HG03565 (cell line): ENCODE data around the gene C1QTNF8.

ENCODE experiments used
- ATAC-seq: cut with Tn5 transposase; IDR thresholded peaks from one replicate; pipeline ENCODE4 v1.9.1; 2021; ENCODE audit warnings: mild to moderate bottlenecking, moderate library complexity; ENCODE audit not compliant: unreplicated experiment

C1QTNF8 gene

GRCh38 chr16:1109648-1110047, 13.6 kb upstream of the C1QTNF8 start:
- no peak for ATAC-seq

- ATAC-seq = no peak
Observed at GRCh38 chr16:1108299-1109252, 12.5 kb upstream of the C1QTNF8 start.

DNA sequence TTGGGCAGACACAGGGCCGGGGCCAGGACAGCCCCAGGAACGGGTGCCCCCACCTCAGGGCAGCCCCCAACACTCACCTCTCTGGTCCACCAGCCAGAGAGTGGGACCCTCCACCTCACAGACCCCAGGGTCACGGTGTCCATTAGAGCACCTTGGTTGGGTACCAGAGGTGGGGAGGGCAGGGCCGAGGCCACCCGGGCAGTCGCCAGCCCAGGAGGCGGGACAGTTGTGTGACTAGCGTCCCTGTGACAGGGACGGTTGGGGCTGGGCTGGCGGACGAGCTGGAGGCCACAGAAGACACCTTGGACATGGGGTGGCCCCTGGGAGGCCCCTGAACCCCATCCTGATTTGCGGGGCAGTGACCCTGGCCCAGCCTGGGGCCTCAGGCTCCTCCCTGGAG, 11.7 kb upstream of the C1QTNF8 start:
- no peak for ATAC-seq

- no peak for ATAC-seq
Observed at GRCh38 chr16:1107141-1107540, 11.1 kb upstream of the C1QTNF8 start.

- ATAC-seq = no peak
Observed at GRCh38 chr16:1106659-1107058, 10.6 kb upstream of the C1QTNF8 start.

GRCh38 chr16:1105888-1106620, 10.0 kb upstream of the C1QTNF8 start:
- no peak for ATAC-seq

DNA sequence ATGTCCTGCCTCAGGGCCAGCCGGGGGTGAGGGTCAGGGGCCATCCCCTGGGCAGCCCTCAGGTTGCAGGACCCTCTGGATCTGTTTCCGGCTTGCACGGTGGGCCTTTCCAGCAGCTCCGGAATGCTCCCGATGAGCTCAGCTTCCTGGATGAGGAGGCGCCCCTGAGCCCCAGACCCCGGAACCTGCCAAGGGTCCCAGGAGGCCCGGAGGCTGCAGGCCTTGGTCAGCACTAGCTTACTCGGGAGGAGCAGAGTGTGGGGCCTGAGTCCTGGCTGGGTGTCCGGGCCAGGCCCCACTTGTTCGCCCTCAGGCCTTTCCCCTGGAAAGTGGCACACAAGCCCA, 7.6 kb upstream of the C1QTNF8 start:
- no peak for ATAC-seq

- ATAC-seq = no peak
Observed at GRCh38 chr16:1102921-1103635, 7.0 kb upstream of the C1QTNF8 start.

DNA sequence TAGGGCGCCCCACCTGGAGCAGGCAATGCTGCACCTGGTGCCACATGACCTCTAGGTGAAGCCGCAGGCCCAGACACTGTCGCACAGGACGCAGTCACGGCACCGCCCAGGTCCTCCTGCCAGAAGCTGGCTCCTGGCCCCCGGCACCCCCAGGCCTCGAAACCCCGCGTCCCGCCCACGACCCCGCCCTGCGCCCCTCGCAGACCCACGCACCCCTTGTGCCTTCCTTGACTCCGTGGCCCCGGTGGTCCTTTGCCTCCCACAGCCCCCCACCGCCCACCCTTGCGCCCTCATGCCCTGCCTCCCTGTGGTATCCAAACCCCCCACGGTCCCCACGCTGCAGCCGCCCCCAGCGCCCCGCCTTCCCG, 6.3 kb upstream of the C1QTNF8 start:
- ATAC-seq = no peak

DNA sequence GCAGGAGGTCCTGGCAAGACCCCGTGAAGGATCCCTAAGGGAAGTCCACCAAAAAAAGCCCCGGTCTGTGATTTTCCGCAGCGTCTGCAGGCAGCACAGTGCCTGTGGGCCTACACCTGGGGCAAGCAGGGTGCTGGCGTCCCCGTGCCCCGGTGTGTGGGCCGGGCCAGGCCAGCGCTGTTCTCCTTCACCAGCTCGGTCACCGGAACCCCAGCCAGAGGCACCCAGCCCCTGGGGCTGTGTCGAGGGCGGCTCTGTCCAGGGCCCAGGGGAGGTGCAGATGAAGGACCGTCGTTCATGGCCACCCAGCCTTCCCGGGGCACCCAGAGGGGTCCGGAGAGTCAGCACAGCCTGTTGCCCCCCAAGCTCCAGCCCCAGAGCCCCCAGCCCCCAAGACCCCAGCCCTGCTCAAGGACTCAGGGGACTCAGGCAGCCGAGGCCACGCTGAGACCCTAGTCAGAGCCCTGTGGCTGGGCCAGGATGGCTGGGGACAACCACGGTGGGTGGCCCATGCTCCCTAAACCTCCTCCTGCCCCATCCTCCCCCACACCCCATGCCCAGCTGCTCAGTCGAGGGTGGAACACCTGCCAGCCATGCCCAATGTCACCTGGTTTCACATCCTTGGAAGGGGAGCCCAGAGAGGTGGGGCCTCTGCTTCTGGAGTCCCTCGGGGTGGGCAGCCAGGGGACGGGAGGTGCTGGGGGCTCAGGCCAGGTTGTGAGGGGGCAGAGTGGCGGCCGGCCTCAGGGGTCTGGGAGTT, 5.7 kb upstream of the C1QTNF8 start:
- ATAC-seq = no peak

DNA sequence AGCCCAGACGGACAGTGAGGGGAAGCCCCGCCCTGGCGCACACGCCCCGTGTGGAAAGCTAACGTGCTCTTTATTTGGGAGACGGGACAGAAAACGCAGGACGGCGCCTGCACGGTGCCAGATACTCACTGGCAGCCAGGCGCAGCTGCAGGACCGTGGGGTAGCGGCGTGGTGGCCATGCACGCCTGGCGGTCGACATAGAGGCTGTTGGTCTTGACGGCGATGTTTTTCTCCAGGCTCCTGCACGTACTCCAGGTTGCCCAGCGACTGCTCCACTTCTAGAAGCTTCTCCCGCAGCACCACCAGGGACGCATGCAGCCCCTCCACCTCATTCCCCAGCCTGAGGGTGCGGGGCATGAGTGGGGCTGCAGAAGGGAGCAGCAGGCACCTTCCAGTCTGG, 5.1 kb upstream of the C1QTNF8 start:
- ATAC-seq = no peak

DNA sequence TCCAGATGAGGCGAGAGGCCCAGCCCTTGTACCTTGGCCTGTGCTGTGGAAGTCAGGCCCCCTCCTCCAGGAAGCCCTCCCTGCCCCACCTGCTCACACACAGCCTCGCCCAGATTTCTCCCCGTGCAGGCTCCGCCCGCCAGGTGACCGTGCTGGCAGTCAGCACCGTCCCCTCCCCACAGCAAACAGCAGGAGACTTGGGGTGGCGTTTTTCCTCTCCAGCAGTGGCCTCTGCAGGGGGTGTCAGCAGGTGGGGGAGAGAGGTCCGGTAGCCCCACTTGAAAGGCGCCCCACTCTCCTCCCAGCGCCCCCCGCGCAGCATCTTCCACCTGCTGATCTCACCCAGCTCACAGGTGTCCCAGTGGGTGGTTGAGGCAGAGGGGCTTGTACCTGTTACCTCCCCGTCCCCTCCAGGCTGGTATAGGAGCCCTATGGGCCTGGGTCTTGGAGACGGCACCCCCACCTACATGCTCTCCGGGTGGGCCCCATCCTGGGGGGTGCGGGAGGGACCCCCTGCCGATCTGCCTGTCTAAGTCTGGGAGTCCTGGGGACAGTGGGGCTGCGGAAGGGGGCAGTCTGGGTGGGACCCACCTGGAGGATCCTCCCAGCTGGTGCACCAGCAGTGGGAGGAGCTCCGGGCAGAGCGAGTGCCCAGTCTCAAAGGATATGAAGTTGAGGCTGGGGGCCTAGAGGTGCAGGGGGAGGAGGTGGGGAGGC, 4.2 kb upstream of the C1QTNF8 start:
- ATAC-seq = no peak

DNA sequence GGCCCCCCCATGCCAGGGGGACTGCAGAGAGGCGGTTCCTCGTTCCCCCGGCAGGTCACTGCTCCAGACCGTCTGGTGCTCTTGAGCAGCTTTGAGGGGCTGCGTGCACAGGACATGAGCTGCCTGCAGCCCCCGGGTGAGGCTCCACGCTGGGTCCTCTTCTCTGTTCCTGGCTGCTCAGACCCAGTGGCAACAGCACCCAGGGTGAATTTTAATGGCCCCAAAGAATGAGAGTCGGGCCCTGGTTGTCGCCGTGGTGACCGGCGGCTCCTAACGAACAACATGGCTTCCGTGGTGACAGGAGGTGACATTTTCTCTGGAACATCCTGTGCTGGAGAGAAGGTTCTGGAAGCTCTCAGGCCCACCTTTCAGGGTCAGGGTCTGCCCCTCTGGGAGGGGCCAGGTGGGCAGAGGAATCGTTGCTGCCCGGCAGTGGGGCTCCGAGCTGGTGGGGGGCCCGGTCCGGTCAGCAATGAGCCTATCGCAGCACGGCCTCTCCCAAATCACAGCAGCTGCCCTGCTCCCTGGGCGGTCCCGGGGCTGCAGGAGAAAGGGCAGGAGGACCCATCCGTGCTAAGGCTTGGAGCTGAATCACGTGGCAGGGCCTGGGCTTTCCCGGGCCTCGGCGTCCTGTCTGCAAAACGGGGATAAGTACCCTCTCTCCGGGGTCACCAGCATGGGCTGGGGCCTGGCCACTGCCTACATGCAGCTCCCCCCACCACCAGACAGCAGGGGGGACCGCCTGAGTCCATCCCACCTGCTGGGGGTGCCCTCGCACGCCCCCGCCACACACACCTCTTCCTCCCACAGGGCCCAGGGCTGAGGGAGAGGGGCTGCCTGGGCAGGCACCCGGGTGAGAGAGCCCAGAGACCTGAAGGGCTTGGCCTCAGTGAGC, 3.4 kb upstream of the C1QTNF8 start:
- no peak for ATAC-seq

GRCh38 chr16:1098266-1098991, 2.4 kb upstream of the C1QTNF8 start:
- no peak for ATAC-seq

GRCh38 chr16:1097800-1098199, 1.8 kb upstream of the C1QTNF8 start:
- no peak for ATAC-seq

GRCh38 chr16:1097156-1097555, 1.1 kb upstream of the C1QTNF8 start:
- no peak for ATAC-seq

- ATAC-seq = no peak
Observed at GRCh38 chr16:1095450-1096168, 435 bp downstream of the C1QTNF8 start.
